Smooth muscle cell (in vitro differentiated cells): ENCODE results near the gene COQ10A. TPM values are rescaled to one million over a fixed set of nuclear protein-coding genes. Genes with fewer than 3 reads are reported as not detected.

Source experiments
- DNase-seq: peaks from one replicate; lab custom pipeline; 2025; ENCODE audit not compliant: unreplicated experiment; lab: John Stamatoyannopoulos, UW
- H2AFZ ChIP-seq: fragments of 200-600 bp; sonication (generic); 2 replicates; pipeline ENCODE4 v1.6.0; 2016; ENCODE audit warnings: antibody characterized with exemption, low read depth, mild to moderate bottlenecking
- H3F3A ChIP-seq: fragments of 200-600 bp; sonication (generic); 2 replicates; pipeline ENCODE4 v1.6.0; 2017; ENCODE audit warnings: antibody characterized with exemption, low read depth
- H3K27ac ChIP-seq: fragments of 200-600 bp; sonication (generic); 2 replicates; pipeline ENCODE4 v1.5.1; 2016; ENCODE audit warnings: low read depth, mild to moderate bottlenecking
- H3K27me3 ChIP-seq: fragments of 200-600 bp; sonication (generic); 2 replicates; pipeline ENCODE4 v1.6.1; 2016; ENCODE audit warnings: low read depth, mild to moderate bottlenecking
- H3K36me3 ChIP-seq: fragments of 200-600 bp; sonication (generic); 2 replicates; pipeline ENCODE4 v1.5.1; 2016; ENCODE audit warnings: low read depth
- H3K4me1 ChIP-seq: fragments of 200-600 bp; sonication (generic); 2 replicates; pipeline ENCODE4 v1.5.1; 2016; ENCODE audit warnings: low read depth
- H3K4me2 ChIP-seq: fragments of 200-600 bp; sonication (generic); 2 replicates; pipeline ENCODE4 v1.6.0; 2016; ENCODE audit warnings: mild to moderate bottlenecking
- H3K4me3 ChIP-seq: fragments of 200-600 bp; sonication (generic); 2 replicates; pipeline ENCODE4 v1.5.1; 2016; ENCODE audit warnings: mild to moderate bottlenecking
- H3K79me2 ChIP-seq: fragments of 200-600 bp; sonication (generic); 2 replicates; pipeline ENCODE4 v1.6.0; 2016; ENCODE audit warnings: low read depth, mild to moderate bottlenecking
- H3K9ac ChIP-seq: fragments of 200-600 bp; sonication (generic); 2 replicates; pipeline ENCODE4 v1.6.0; 2016; ENCODE audit warnings: low read depth
- H3K9me3 ChIP-seq: fragments of 200-600 bp; sonication (generic); replicated peaks from 2 replicates; pipeline ENCODE4 v1.5.1; 2016; ENCODE audit warnings: low read depth
- H4K20me1 ChIP-seq: fragments of 200-600 bp; sonication (generic); 2 replicates; pipeline ENCODE4 v1.6.0; 2016; ENCODE audit warnings: low read depth
- WGBS: methylation state at CpG from one replicate; pipeline ENCODE4 v1.1.7; 2016; ENCODE audit warnings: low lambda C conversion rate; 5-methylcytosine and 5-hydroxymethylcytosine counted together
- polyA plus RNA-seq: library from polyadenylated mRNA; unstranded; fragments of >200 nt; fragmentation: Nextera tagmentation; extraction: Ambion mirVana; gene quantifications from 2 replicates; pipeline ENCODE4 v1.2.1, GENCODE V29; 2016
- total RNA-seq: library from RNA; depleted of rRNA; stranded (reverse); fragments of >200 nt; gene quantifications from 2 replicates; pipeline ENCODE4 v1.2.3, GENCODE V29; 2014
- TF ChIP-seq, protein P1 (sequence below): fragments of 200-600 bp; sonication (generic); IDR thresholded peaks from 2 replicates; pipeline ENCODE4 v1.5.1; 2017; ENCODE audit warnings: borderline replicate concordance, mild to moderate bottlenecking, antibody characterized with exemption; ENCODE audit not compliant: insufficient read depth, poor library complexity, severe bottlenecking

Gene COQ10A
- 8.7 and 11.0 TPM in 2 replicates for total RNA-seq
- 9.8 and 16.8 TPM in 2 replicates for polyA plus RNA-seq

DNA sequence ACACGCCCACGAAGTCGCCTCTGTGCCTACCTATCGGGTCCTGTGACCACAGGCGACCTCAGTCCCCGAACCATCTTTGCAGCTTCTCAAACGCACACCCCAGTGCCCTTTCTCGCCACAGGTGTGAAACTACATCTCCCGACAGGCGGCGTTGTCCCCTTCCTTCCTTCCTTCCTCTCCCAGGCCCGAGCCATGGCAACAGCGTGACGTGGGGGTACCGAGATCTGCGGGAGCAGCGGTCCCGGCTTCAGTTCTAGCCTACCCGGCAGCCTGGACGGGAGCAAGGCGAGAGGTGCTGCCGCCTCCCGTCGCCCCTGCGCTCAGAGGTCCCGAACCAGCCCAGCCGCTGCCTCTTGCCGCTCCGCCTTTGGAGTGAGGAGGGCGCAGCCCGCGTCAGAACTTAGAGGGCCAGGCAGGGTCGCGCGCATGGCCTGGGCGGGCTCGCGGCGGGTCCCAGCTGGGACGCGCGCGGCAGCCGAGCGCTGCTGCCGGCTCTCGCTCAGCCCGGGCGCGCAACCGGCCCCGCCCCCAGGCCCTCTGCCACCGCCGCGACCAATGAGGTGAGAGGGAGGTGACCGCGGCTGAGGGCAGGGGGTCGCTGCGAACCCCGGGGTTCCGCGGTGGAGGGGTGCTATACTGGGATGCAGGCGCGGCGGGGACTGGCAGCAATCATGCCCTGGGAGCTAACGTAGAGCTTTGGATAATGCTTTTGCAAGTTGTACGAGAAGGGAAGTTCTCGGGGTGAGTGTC, at the start of gene COQ10A:
Gene COQ10A, plus strand, starts transcription at position 250 of the 750 bp plus-strand sequence. Its CDS starts 177 bp downstream, at position 427.
- no peaks in the 10 kb centered on the region for H4K20me1 ChIP-seq
- H3K27ac ChIP-seq, result peak within 1 kb of the TSS; percentile 90
- peak; percentile 93 for DNase-seq
- no peaks in the 10 kb centered on the region for H3K9me3 ChIP-seq
- no peaks in the 10 kb centered on the region for H3K27me3 ChIP-seq
- H3K36me3 ChIP-seq, result no peaks in the 10 kb centered on the region
- H3K9ac ChIP-seq, result peak within 1 kb of the TSS; percentile 88
- peaks cover 4% of the 10 kb centered on the region for H3K4me1 ChIP-seq
- peak within 1 kb of the TSS; percentile 76 for H3K4me3 ChIP-seq
- H3K79me2 ChIP-seq, result no peaks in the 10 kb centered on the region
- peaks cover 21% of the 10 kb centered on the region for H3F3A ChIP-seq
- H3K4me2 ChIP-seq, result peak within 1 kb of the TSS; percentile 90
- TF ChIP-seq, protein P1, sequence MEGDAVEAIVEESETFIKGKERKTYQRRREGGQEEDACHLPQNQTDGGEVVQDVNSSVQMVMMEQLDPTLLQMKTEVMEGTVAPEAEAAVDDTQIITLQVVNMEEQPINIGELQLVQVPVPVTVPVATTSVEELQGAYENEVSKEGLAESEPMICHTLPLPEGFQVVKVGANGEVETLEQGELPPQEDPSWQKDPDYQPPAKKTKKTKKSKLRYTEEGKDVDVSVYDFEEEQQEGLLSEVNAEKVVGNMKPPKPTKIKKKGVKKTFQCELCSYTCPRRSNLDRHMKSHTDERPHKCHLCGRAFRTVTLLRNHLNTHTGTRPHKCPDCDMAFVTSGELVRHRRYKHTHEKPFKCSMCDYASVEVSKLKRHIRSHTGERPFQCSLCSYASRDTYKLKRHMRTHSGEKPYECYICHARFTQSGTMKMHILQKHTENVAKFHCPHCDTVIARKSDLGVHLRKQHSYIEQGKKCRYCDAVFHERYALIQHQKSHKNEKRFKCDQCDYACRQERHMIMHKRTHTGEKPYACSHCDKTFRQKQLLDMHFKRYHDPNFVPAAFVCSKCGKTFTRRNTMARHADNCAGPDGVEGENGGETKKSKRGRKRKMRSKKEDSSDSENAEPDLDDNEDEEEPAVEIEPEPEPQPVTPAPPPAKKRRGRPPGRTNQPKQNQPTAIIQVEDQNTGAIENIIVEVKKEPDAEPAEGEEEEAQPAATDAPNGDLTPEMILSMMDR, result peak; percentile 46
- 2% methylated on average over 45 of the region's 68 CpGs for WGBS
- H2AFZ ChIP-seq, result peak within 1 kb of the TSS; percentile 85

DNA sequence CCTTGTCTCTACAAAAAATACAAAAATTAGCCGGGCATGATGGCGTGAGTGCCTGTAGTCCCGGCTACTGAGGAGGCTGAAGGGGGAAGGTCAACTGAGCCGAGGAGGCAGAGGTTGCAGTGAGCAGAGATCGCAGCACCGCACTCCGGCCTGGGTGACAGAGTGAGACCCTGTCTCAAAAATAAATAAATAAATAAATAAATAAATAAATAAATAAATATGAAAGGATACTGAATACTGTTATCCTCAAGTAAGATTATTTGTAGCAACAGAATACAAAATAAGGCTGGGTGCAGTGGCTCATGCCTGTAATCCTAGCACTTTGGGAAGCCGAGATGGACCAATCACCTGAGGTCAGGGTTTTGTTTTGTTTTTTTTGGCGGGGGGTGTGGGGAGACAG, 46.9 kb upstream of the COQ10A start:
- Histone ChIP-seq H3K4me2 (peak overlapping the region; percentile 87), H3K36me3 (no peaks in the 10 kb centered on the region), H2AFZ (no peak overlapping the region), H3K9ac (no peak overlapping the region), H3K4me1 (peaks cover 16% of the 10 kb centered on the region), H3K79me2 (peaks cover 45% of the 10 kb centered on the region), H3K9me3 (no peaks in the 10 kb centered on the region), H3F3A (peaks cover 15% of the 10 kb centered on the region), H4K20me1 (peaks cover 11% of the 10 kb centered on the region), H3K4me3 (no peak overlapping the region), H3K27ac (peak overlapping the region; percentile 98), H3K27me3 (no peaks in the 10 kb centered on the region)
- WGBS, result 98% methylated on average over 9 of the region's 9 CpGs
- DNase-seq, result no peak
- TF ChIP-seq, protein P1, result no peak

DNA sequence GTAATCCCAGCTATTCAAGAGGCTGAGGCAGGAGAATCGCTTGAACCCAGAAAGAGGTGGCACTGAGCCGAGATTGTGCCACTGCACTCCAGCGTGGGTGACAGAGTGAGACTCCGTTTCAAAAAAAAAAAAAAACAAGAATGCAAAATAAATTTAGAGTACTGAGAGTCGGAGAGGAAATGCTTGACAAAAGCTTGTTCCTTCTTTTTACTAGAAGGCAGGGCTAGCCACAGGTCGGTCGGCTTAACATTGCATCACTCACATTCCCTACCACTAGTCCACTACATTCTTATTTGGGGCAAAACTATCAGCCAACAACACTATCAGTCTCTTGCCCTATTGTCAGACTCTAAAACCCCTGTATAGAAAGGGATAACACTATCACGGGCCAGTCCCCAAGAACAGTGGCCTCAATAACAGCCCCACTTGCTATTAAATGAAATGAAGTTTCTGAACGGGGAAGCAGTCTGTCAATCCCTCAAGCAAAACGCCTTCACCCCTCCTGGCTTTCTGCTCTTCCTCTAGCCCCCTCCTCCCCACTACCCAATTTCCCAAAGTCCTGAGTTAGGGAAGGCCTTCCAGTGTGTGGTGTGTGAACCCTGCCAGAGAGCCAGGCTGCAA, 46.0 kb upstream of the COQ10A start:
- Histone ChIP-seq H3K36me3 (no peaks in the 10 kb centered on the region), H3F3A (peaks cover 15% of the 10 kb centered on the region), H3K4me1 (peaks cover 18% of the 10 kb centered on the region), H3K9me3 (no peaks in the 10 kb centered on the region), H3K9ac (peak overlapping the region; percentile 88), H4K20me1 (peaks cover 11% of the 10 kb centered on the region), H3K27me3 (no peaks in the 10 kb centered on the region), H3K27ac (peak overlapping the region; percentile 98), H3K4me2 (peak overlapping the region; percentile 87), H3K79me2 (peaks cover 45% of the 10 kb centered on the region), H3K4me3 (peak overlapping the region; percentile 73), H2AFZ (peak overlapping the region; percentile 20)
- 28% methylated on average over 10 of the region's 10 CpGs for WGBS
- TF ChIP-seq, protein P1, result no peak
- no peak for DNase-seq
